GM21825 (cell line): ENCODE results near the gene STAG3.
"Not testable (repeated sequence)": the region's sequence is repeated elsewhere in the genome, so short reads cannot be mapped to it uniquely, and the experiment has no call there.

Source experiments
- ATAC-seq: cut with Tn5 transposase; IDR thresholded peaks from one replicate; pipeline ENCODE4 v1.9.1; 2021; ENCODE audit warnings: mild to moderate bottlenecking, moderate library complexity; ENCODE audit not compliant: unreplicated experiment

The STAG3 gene

DNA sequence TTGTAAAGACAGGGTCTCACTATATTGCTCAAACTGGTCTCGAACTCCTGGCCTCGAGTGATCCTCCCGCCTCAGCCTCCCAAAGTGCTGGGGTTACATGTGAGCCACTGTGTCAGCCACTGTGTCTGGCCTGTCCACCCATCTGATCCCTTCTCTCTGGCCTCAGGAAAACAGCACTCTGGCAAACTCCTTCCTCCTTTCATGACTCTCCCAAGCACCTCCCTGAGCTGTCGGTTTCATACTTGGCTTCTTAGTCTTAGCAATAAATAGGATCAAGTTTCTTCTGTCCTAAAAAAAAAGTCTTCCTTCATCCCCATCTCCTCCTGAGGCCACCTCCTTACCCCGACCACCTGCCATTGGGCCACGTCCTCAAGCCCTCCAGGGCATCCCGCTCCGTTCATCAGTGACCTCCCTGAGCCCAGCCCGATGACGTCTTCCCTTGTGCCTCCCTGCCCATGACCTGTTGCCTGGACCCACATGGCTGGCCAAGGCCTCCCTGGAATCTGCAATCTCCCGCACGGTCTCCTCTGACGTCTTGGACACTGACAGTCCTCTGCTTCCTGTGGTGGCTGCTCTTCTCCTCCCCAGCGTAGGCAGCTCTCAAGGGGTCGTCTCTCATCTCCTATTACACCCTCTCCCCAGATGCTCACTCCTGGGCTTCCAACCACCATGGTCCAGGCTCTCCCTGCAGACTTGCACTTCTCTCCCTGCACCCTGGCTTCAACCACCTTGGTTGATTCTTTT is 68.6 kb downstream of the STAG3 start:
- ATAC-seq, result not testable (repeated sequence)

DNA sequence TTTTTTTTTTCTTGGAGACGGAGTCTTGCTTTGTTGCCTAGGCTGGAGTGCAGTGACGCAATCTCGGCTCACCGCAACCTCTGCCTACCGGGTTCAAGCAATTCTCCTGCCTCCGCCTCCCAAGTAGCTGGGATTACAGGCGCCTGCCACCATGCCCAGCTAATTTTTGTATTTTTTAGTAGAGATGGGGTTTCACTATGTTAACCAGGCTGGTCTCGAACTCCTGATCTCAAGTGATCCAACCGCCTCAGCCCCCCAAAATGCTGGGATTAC is 69.1 kb downstream of the STAG3 start:
- ATAC-seq, result not testable (repeated sequence)

DNA sequence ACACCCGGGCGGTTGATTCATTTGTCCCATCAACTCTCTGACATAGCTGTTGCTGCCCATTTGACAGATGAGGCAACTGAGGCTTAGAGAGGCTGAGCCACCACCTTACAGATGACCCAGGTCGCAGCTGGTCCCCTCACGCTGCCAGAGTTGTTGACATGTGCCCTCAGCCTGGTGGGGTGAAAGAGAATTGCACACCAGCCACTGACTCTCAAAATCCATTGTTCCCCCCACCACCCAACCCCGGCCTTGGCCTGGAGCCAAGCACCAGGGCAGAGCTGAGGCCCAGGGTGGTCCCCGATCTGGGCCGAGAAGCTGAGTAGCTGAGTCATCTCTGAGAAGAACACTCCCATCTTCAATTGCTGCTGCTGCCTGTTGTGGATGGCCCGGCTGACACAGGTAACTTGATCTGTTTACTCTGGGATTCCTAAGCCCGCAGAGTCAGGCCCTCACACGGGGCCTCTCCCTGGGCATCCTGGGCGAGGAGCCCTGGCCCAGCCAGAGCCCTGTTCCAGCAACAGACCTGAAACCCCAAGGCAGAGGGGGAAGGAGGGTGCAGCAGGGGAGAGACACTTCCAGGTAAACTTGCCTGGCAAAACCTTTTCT is 69.5 kb downstream of the STAG3 start:
- no peak for ATAC-seq

DNA sequence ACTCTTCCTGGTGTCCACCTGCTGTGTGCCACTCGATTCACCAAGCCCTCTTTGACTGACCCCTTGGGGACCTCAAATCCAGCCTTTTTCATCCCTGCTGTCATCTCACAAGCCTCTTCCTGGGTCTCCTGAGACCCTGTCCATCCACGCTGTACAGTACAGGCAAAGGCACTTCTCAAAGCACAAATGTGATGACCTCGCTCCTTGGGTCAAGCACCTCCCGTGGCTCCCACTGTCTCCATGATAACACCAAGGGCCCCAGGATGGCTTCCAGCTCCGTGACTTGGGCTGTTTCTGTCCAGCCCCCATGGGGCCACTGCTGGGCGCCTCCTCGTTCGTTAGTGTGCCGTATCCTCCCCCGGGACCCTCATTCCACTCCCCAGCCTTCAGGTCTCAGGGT is 70.8 kb downstream of the STAG3 start:
- ATAC-seq, result no peak

DNA sequence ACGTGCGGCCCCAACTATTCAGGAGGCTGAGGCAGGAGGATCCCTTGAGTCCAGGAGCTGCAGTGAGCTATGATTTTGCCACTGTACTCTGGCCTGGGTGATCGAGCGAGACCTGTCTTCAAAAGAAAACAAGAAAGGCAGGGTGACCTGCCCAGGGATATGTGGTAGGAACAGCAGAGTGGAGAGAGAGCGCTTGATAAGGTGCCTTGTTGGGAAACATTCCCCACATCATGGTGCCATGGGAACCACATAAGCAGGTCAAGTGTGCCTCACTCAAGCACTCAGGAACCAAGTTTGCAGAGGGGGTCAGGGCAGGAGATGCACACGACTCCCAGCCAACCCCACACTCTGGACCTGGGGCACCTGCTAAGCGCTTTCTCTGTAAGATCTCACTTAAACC is 79.3 kb downstream of the STAG3 start:
- no peak for ATAC-seq

DNA sequence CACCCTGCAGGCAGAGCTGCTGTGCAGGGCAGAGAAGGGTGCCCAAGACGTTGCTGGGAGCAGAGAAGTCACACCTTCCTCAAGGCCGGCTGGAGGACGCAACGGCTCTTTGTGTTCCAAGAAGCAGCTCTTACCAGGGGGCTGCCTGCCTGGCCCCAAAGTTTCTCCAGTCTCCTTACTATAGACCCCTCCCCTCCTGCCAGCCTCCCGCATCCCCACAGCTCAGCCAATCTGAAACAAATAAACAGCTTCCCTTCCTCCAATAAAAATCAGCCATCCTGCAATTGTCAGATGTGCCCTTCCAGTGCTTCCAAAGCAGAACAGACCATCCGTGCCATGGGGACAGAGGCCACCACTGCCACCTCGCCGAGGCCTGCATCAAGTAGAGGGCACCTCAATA is 82.3 kb downstream of the STAG3 start:
- ATAC-seq, result not testable (repeated sequence)

DNA sequence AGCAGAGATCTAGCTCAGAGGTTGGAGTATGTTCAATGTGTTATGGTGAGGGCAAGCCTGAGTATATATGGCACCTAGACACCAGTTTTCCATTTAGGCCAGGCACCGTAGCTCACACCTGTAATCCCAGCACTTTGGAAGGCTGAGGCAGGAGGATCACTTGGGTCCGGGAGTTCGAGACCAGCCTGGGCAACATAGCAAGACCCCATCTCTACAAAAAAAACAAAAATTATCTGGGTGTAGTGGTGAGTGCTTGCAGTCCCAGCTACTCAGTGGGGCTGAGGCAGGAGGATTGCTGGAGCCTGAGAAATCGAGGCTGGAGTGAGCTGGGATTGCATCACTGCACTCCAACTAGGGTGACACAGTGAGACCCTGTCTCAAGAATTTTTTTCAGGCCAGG is 85.2 kb downstream of the STAG3 start:
- ATAC-seq, result not testable (repeated sequence)
